Retinal pigment epithelial cell (primary cell): ENCODE data around the gene PCSK4.

Experiments
- DNase-seq: peaks from one replicate; pipeline ENCODE4 v3.0.0-alpha.2; 2010; ENCODE audit warnings: low read depth
- H3K4me3 ChIP-seq: 2 replicates; pipeline ENCODE4 v1.5.1; 2011; ENCODE audit warnings: mild to moderate bottlenecking, low read length, control low read depth, moderate library complexity
- TF ChIP-seq, protein P1 (sequence below): conservative IDR thresholded peaks from 2 replicates; pipeline ENCODE4 v1.5.1; 2011; ENCODE audit warnings: low read depth, low read length, control low read depth, inconsistent platforms

PCSK4 gene

DNA sequence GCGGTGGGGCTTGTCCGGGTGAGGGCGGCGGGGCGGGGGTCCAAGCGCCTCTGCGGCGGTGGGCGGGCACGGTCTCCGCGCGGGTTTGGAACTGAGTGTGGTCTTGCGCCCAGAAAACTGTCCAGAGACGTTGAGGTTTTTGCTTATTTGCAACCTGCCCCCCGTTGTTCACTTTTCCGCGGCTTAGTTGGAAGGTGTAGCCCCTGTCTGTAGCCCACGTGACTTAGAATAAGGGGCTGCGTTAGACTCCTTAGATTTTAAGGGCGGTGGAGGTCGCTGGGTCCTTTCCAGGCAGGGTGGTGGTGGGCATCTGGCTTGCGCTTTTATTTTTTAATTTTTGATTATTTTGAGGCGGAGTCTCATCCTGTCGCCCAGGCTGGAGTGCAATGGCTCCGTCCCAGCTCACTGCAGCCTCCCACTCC lies 51.2 kb downstream of the PCSK4 start:
- TF ChIP-seq, protein P1, sequence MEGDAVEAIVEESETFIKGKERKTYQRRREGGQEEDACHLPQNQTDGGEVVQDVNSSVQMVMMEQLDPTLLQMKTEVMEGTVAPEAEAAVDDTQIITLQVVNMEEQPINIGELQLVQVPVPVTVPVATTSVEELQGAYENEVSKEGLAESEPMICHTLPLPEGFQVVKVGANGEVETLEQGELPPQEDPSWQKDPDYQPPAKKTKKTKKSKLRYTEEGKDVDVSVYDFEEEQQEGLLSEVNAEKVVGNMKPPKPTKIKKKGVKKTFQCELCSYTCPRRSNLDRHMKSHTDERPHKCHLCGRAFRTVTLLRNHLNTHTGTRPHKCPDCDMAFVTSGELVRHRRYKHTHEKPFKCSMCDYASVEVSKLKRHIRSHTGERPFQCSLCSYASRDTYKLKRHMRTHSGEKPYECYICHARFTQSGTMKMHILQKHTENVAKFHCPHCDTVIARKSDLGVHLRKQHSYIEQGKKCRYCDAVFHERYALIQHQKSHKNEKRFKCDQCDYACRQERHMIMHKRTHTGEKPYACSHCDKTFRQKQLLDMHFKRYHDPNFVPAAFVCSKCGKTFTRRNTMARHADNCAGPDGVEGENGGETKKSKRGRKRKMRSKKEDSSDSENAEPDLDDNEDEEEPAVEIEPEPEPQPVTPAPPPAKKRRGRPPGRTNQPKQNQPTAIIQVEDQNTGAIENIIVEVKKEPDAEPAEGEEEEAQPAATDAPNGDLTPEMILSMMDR: no peak
- DNase-seq: no peak
- H3K4me3 ChIP-seq: peak overlapping the region; percentile 76

DNA sequence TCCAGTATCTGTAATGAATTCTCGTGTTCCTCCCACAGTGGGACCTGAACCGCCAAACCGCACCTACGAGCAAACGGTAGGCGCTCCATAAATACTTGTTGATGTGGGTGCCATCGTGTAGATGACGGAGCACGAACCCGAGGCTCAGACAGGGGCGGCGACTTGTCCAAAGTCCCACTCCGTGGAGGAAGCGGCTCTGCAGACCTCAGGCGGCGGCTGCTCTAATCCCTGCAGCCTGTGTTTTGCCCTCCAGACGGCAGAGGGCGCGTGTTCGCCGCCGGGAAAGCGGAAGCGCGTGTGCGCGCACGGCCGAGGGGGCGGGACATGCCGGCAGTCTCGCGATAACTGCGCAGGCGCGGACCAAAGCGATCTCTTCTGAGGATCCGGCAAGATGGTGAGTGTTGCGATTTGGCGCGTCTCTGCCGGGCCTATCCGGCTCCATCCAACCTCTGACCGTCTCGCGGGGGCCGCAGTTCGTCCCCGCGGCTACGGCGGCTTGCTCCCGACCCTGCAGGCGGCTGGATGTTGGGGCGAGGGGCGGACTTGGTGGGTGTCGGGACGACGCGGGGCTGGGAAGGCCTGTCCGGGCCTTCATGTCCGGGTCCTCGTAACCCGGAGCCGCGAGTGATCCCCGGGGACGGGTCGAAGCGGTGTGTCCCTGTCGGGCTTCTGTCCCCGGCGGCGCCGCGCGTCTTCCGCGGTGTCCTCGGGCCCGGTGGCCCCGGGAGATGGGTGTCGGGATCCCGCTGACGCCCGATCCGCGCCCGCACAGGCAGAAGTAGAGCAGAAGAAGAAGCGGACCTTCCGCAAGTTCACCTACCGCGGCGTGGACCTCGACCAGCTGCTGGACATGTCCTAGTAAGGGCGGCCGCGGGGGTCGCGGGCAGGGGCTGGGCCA lies 51.9 kb downstream of the PCSK4 start, which contains the start of gene RPS15:
Gene RPS15, plus strand, starts transcription at position 362 of the 898 bp plus-strand sequence. Its CDS starts 30 bp downstream, at position 392.
- peak within 1 kb of the TSS; percentile 76 for H3K4me3 ChIP-seq
- peak; percentile 71 for DNase-seq
- TF ChIP-seq, protein P1: peak; percentile 91

DNA sequence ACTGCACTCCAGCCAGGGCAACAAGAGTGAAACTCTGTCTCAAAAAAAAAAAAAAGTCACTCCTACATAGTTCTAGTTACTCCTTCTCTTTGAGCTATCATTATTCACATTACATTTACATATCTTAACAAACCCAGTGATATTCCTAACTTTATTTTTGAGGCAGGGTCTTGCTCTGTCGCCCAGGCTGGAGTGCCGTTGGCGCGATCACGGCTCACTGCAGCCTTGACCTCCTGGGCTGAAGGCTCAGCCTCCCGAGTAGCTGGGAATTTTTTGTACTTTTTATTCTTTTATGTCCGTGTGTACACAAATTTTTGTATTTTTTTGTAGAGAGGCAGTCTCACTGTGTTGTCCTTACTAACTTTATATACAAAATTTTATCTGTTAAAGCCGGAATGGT lies 52.5 kb downstream of the PCSK4 start:
- H3K4me3 ChIP-seq: no peak overlapping the region
- TF ChIP-seq, protein P1: no peak

DNA sequence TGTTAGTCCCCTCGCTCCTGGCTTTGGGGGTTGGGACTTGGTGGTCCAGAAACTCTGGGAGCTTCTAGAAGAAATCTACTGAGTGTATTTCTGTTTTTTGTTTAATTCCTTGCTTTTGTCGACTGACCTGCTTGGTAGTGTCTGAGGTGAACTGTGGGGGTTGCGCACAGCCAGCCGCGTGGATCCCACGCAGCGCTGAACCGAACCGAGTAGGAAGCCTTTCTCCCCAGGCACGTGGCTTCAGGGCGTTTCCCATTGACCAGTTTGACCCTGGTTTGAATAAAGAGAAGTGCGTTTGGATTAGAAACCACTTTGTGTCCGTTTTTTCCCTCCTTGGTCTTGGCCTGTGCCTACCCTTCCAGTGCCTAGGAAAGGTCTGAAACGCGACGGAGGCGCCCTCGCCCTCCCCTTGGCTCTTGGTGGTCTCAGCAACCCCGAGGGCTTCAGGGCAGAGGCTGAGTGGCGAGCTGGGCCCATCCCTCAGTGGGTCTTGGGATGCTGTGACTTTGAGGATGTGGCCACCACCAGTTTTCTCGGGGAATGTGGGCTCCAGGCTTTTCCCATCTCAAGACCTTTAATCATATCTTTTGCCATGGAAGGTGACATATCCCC lies 54.7 kb downstream of the PCSK4 start:
- TF ChIP-seq, protein P1: no peak
- DNase-seq: no peak
- H3K4me3 ChIP-seq: no peak overlapping the region

More for the DNA sequence above, 52.5 kb downstream of the PCSK4 start:
- DNase-seq: no peak

DNA sequence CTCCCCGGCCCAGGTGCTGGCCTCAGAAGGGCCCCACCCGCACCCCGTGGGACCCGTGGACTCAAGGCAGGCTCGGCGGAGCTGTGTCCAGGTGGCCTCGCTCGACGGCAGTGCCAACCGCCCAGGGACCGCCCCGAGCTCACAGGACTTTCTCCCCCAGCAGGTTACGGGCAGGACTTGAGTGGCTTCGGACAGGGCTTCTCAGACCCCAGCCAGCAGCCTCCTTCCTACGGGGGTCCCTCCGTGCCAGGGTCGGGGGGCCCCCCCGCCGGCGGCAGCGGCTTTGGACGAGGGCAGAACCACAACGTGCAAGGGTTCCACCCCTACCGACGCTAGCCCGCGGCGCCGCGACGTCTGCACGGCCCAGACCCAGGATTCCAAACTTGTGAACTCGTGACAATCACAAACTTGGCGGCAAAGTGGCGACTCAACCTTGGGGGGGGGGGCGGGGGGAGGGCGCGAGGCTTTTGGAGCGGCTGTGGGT lies 55.5 kb downstream of the PCSK4 start:
- no peak for DNase-seq
- H3K4me3 ChIP-seq: no peak overlapping the region
- TF ChIP-seq, protein P1: no peak

DNA sequence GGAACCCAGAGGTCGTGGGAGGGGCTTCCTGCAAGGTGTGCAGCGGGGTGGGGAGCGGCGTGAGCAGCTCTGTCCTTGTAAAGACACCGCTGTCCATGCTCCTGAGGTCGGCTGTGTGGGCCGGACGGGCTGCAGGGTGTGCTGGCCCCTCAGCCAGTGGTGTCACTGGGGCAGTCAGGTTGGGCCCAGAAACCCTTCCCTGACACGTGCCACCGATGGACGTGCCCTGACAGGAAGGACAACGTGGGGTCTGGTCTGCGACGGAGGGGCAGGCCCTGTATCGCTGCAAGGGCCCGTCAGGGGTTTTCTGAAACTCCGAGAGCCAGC lies 56.1 kb downstream of the PCSK4 start:
- DNase-seq: no peak
- TF ChIP-seq, protein P1: no peak
- no peak overlapping the region for H3K4me3 ChIP-seq
